Stimulated activated CD8-positive, alpha-beta memory T cell treated with anti-CD3 and anti-CD28 coated beads, Interleukin-7, amount 100 ng/mL, for 24 hours (primary cell): Measurements from ENCODE around the gene SLC25A47.
"Not testable (repeated sequence)": the region's sequence is repeated elsewhere in the genome, so short reads cannot be mapped to it uniquely, and the experiment has no call there.

Experiments used
- DNase-seq: peaks from one replicate; pipeline ENCODE4 v3.0.0-alpha.2; 2020; ENCODE audit warnings: low read depth

SLC25A47 gene

DNA sequence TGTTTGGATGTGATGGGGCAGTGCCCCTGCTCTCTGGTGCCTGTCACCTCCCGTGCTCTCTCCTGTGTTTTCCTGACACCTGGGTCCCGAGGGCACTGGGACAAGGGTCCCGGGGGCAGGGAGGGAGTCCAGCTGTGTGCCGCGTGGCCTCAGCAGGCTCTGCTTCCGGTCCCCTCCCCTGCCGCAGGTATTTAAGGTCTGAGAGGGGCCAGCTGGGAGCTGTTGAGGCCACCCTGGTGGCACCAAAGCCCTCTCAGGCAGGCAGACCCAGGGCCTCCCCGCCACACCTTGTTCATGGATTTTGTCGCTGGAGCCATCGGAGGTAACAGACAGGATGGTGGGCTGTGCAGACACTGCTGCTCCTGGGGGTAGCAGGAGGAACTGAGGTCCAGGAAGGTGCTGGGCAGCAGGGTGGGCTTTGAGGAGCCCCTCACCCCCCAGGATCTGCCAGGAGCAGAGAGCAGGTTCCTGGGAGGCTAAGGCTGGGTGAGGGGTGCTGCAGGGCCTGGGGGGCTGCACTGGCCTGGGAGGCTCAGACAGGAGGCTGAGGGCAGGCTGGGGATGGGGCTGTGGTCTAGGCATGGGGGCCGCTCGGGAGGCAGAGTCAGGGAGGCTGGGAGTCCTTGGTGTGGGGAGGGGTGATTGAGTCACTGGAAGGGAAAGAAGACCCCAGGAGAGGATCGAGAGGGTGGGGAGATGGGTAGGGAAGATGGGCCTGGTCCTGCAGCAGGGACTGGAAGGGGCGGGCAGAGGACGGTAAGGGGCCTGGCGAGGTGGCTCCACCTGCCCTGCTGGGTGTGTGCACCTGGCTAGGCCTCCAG, at the start of gene SLC25A47:
Gene SLC25A47 (plus strand): TSS at position 219 of the 821 bp plus-strand sequence. CDS start 76 bp downstream, at position 295.
- DNase-seq: no peak

GRCh38 chr14:100274250-100274649, 48.9 kb upstream of the SLC25A47 start:
- no peak for DNase-seq

GRCh38 chr14:100275214-100275613, 47.9 kb upstream of the SLC25A47 start:
- DNase-seq: no peak

GRCh38 chr14:100278702-100279101, 44.4 kb upstream of the SLC25A47 start:
- DNase-seq: no peak

DNA sequence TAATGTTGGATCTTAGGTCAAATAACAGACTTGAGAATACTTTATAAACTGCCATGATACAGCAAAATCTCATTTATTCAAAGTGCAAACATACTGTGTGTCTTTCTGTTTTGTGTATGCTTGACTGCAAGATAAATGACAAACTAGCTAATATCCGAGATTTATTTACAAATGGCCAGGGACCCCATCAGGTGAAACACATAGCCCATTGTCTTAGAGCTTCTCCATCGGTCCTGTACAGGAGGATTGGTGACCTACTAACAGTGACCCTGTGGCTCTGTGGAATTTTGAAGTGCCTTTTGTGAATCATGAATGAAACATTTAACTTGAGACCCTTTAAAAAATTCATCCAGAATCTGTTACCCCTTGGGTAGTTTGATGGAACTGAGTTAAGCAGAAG, 44.0 kb upstream of the SLC25A47 start:
- no peak for DNase-seq

DNA sequence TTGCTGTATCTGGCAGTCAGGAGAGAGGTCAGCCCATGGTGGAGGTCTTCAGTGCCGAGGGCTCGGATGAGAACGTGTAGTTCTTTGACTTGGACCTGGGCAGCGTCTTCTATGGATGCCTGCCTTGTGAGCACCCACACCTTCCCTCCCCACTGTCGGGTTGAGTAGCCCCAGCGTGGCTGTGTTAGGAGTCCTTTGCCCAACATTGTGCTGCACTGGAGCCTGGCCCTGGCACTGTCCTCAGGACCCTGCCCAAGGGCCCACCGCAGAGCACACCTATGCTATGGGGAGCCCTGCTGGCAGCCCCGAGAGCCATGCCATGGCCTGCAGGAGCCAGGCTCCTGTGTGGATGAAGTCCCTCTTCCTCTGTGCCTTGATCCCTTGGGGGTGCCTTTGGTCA, 43.6 kb upstream of the SLC25A47 start:
- DNase-seq: no peak

- no peak for DNase-seq
These were observed 41.7 kb upstream of the SLC25A47 start for GRCh38 chr14:100281286-100282082.

DNA sequence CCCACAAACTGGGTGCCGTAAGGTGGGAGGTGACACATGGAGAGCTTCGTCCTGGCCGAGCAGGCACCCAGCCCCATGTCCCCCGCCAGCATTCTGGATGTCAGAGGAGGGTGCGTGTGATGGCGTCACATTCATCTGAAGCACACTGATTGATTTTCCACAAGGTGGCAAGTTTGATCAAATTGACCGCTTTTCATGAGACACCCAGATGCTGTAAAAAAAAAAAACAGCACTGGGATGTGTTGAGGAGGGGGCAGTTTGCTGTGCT, 41.1 kb upstream of the SLC25A47 start:
- no peak for DNase-seq

DNA sequence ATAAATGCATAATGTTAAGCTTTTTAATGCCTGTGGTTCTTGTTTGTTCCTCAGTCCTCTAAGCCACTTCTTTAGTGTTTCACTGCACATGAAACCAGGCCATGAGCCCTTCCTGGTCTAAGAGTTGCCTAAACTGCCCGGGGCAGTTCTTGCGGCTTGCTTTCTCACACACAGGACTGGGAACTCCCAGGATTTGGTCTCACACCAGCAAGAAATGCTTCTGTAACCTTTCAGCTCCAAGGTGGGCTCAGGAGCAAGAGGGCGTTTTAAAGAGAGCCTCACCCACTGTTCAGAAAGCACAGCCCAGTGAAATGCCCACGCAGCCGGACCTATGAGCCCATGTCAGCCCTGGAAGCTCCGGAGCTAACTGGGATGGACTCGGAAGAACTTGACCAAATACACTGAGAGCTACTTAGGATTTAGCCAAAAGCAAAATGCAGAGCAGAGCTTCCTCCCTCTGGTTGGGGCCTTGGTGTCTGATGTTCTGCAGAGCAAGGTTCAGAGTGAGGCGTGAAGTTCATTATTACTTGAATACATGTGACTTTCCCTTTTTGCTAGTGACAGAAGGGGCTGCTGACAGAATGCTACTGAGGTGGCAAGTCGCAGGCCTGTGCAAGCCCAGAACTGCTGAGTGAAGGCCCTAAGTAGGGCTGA, 40.2 kb upstream of the SLC25A47 start:
- DNase-seq: no peak

DNA sequence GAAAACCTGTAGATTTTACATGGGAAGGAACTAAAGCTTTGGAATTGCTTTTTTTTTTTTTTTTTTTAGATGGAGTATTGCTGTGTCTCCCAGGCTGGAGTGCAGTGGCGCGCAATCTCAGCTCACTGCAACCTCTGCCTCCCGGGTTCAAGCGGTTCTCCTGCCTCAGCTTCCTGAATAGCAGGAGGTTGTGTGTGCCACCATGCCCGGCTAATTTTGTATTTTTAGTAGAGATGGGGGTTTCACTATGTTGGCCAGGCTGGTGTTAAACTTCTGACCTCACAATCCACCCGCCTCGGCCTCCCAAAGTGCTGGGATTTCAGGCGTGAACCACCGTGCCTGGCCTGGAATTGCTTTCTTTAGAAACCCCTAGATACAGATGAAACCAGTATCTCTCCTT, 39.7 kb upstream of the SLC25A47 start:
- not testable (repeated sequence) for DNase-seq

GRCh38 chr14:100283984-100284881, 38.9 kb upstream of the SLC25A47 start:
- DNase-seq: no peak

DNA sequence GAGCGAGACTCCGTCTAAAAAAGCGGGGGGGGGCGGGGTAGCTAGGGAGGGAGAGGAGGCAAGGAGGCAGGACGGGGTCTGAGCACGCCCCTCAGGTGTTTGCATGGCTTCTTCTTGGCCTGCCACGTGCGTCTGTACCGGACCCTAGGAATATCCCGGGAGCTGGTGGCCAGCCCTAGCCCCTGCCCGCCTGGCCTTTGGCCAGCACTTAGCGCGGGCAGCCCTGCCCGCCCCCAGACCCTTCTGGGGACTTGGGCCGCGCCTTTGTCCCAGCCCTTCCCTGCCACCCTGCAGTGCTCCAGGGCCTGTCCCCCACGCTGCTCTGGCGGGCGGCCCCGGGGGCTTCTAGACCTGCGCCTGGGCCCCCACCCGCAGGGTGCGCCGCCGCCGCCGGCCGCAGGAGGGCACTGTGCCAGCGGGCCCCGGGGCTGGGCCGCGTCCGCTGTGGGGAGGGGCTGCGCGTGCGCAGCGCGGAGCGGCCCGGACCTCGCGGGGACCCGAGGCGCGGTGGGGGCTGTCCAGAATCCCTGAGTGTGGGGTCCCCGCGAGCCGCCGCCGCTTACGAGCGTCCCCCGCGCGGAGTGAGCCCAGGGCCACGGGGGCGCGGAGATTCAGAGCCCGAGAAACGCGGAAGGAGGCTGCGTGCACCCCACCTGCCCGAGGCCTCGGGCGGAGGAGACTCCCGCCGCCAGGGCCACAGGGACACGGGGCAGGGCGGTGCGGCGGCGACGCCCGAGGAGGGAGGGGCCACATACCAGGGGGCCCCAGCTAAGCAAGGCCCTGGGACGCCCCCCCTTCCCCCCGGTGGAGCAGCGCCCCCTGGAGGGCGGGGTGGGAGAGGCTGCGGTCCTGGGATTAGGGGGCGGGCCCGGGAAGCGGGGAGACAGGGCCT, 37.9 kb upstream of the SLC25A47 start:
- peak; percentile 53 for DNase-seq

DNA sequence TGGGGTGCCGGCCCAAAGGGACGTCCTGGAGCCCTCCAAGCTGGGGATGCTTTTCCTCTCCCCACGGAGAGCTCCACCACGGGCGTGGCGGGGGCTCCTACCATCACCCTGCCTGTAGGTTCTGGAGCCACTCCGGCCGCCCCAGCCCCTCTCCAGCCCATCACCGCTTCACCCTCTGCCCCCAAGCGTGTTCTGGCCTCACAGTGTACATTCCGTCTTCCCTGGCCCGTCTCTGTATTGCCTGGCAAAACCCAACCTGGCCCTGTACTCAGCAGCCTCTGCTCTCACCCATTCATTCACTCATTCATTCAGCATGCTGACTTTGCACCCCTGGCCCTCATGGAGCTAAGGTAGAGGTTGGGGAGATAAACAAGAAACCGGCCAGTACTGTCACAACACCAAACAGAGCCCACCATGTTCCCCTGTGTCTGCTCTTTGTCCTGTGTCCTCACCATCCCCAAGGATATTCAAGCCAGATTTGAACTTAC, 37.2 kb upstream of the SLC25A47 start:
- DNase-seq: no peak

DNA sequence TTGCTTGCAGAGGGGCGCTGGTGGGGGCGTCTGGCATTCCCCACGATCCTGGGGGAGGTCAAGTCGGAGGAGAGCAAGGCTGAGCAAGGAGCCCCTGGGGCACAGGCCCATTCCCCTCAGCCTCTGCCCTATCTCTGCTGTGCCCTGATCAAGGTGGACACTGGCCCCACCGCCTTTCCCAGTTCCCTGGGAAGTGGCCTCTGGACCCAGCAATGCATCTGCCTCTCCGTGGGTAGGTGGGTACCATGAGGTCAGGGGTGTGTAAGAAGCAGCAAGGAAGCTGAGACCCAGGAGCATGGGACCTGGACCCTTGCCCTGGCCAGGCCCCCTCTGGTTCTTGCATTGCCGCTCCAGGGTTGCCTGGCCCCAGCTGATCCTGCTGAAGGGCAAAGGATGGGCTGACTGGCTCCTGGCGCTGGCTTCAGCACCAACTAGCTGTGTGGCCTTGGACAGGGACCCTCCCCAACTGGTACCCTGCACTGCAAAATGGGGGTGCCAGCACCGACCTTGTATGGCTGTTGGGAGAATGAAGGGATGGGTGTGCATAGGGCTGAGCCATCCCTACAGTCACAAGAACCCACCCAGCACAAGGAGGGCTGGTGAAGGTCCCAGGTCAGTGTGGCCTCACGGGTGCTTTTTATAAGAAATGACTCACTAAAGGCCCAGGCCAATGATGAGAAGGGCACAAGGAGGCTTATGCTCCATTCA, 36.5 kb upstream of the SLC25A47 start:
- DNase-seq: no peak

- DNase-seq: no peak
These were observed 35.7 kb upstream of the SLC25A47 start for GRCh38 chr14:100287202-100287997.

- not testable (repeated sequence) for DNase-seq
These were observed 35.2 kb upstream of the SLC25A47 start for GRCh38 chr14:100287998-100288295.

- DNase-seq: no peak
These were observed 34.6 kb upstream of the SLC25A47 start for GRCh38 chr14:100288382-100289185.

- DNase-seq: no peak
These were observed 33.1 kb upstream of the SLC25A47 start for GRCh38 chr14:100289916-100290606.
